Fibroblast of peridontal ligament (primary cell): ENCODE results near the gene WDR35.
A peak's percentile ranks its signal among the peaks of the same experiment; 100 is the strongest.

Source experiments
- DNase-seq: peaks from one replicate; pipeline ENCODE4 v3.0.0-alpha.2; 2010; ENCODE audit errors: extremely low read depth

WDR35 gene

DNA sequence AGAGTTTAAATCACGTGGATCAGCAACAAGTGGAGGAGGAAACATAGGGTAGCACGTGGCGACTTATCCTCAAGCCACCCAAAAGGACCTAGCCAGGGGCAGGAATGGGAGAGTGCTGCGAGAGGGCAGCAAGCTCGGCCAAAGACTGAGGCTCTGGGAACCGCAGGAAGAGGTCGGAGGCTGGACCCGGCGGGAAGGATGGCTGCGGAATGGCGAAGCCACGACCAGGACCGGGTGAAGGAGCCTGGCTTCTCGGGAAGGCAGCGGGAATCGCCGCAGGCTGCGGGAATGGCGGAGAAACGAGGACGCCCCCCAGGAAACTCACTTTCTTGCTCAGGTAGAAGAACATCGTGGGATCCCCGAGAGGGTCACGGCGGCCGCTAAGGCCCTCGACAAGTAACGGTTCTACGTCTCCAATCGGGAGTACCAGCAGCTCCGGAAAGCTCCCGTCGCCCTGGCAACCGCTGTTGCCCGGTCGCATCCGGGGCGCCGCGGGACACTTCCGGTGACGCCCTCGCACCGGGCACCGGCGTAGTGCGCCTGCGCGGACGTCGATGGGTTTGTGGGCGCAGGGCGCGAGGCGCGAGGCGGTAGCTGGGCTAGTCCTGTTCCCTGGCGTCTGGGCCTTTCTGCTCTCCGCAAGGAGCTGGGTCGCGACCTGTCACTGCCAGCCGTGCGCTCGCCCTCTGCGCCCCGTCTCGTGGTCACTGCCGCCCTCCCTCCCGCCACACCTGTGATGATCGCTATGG is at the start of gene WDR35:
Gene WDR35, minus strand, starts transcription at position 439 of the 749 bp plus-strand sequence. Its CDS starts 90 bp downstream, at position 349.
- DNase-seq, result peak; percentile 80

- no peak for DNase-seq
These were observed 47.8 kb upstream of the WDR35 start for GRCh38 chr2:20037660-20038059.

DNA sequence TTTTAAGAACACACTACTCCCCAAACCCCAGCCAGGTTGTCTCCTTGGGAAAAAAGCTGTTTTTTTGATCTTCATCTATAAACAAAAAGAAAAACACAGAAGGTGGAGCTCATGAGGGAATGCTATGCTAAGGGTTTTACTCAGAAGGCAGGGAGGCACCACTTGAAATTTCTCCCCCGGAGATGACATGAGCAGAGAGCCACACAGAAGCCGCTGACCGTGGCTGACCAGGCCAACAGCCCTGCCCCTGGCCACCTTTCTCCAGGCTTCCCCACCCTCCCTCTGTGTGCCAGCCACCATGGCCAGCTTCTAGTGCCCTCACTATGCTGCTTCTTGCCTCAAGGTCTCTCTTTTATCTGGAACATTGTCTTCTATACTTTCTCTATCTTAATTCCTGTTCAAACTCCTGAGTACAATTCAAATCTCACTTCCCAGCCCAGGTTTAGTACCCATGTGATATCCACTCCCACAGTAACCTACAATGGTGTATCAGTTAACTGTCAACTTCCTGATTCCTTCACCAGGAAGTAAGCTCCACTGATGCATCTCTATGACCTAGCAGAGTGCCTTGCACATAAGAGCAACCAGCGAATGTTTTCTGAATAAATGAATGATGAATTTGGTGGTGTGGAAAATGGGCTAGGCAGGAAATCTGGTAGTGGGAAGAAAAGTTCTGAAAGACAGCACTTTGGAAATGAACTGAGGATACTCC is 46.2 kb upstream of the WDR35 start:
- DNase-seq, result no peak

- DNase-seq, result no peak
These were observed 44.9 kb upstream of the WDR35 start for GRCh38 chr2:20034821-20035220.

DNA sequence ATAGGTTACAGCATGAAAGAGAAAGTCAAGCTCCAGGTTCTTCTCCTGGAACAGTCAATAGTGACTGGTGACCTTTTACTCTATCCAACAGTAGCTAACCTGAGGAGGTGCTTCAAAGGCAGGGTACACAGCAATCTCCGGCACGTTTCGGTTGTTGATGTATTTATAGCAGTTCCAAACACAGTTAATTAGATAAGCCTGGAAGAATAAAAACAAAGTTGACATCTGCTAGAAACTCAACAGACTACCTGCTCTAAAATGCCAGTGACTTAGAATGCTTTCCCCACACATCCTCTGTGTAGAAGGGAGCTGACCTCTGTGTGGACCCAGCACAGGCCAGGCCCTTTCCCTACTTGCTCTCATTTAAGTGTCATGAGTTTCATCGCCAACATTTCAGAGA is 44.3 kb upstream of the WDR35 start:
- no peak for DNase-seq

DNA sequence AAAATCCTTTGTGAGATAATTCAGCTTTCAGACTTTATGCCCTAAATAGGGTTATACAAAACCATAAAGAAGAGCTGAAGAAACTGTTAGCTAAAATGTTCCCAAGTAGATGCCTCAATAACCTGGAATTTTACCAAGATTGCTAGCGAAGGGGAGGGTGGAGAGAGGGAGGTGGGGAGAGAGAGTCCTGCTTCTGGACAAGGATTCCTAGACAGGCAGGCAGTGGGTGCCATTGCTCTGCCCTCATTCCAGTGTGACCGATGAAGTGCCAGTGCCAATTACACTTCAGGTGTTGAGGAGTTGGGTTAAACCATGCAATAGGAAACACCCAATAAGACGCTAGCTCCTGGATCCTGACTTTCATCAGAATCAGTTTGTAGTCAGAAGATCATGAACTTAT is 43.4 kb upstream of the WDR35 start:
- no peak for DNase-seq

DNA sequence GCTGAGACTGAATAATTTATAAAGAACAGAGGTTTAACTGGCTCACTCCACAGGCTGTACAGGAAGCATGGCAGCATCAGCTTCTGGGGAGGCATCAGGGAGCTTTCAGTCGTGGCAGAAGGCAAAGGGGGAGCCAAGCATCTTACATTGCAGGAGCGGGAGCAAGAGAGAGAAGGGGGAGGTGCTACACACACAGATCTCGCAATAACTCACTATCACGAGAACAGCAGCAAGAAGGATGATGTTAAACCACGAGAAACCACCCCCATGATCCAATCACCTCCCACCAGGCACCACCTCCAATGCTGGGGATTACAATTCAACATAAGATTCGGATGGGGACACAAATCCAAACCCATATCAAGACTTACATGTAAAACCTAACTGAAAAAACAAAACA is 40.3 kb upstream of the WDR35 start:
- no peak for DNase-seq

GRCh38 chr2:20027705-20028434 is 38.0 kb upstream of the WDR35 start:
- DNase-seq, result no peak

DNA sequence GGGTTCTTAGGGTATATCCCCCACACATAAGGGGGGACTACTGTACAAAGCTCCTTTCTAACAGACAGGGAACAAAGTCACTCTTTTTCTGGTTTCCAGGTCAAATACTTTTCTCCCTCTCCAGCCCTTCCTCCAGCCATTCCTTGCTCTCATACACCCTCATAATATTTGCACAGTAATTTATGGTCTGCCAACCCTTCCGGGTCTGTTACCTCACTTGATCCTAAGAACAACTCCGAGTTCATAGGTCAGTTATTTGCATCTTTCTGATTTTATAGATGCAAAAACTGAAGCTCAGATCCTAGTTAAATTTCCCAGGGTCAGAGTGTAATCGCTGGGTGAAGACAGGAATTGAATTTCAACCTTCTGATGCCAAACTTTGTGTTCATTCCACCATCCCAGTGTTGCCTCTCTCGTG is 37.4 kb upstream of the WDR35 start:
- DNase-seq, result no peak

- no peak for DNase-seq
These were observed 35.3 kb upstream of the WDR35 start for GRCh38 chr2:20025065-20025786.

DNA sequence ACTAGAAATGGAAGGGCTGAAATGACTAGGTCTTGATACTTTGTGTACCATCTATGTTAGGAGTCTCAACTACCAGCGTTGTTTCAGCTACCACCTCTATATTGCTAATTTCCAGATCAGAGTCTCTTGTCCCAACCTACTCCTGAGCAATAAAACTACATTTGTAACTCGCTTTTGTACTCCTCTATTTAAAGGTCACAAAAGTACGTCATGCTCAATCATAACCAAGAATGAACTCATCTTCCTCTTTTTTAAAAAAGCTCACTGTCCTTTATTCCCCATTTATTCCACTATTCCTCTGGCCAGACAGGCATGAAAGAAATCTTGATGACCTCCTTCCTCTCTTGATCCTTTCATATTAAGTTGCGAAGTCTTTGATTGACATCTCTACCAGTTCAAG is 33.8 kb upstream of the WDR35 start:
- DNase-seq, result no peak

DNA sequence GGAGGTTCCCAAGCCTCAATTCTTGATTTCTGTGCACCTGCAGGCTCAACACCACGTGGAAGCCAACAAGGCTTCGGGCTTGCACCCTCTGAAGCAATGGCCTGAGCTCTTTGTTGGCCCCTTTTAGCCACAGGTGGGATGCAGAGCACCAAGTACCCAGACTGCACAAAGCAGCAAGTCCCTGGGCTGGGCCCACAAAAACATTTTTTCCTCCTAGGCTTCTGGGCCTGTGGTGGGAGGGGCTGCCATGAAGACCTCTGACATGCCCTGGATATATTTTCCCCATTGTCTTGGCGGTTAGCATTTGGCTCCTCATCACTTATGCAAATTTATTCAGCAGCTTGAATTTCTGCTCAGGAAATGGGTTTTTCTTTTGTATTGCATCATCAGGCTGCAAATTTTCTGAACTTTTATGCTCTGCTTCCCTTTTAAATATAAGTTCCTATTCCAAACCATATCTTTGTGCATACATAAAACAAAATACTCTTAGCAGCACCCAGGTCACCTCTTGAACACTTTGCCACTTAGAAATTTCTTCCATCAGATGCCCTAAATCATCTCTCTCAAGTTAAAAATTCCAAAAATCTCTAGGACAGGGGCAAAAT is 31.6 kb upstream of the WDR35 start:
- no peak for DNase-seq

GRCh38 chr2:20019747-20020146 is 29.8 kb upstream of the WDR35 start:
- no peak for DNase-seq

- no peak for DNase-seq
These were observed 28.8 kb upstream of the WDR35 start for GRCh38 chr2:20018601-20019152.

DNA sequence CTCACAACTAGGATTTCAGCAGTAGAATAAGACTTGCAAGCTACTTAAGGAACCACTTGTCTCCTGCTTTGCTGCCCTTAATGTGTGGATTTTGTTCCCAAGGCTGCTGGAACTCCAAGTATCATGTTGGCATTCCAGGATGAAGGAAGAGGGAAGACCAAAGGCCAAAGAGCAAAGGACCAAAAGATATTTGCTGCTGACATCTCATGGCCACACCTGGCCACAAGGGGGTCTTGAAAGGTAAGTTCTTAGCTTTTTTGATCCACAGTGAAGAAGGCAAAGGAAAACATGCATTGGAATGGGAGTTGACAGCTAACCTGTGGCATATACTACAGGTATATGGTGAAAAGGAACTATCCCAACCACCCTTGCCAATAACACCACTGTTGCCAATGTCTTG is 26.4 kb upstream of the WDR35 start:
- no peak for DNase-seq

- DNase-seq, result peak; percentile 81
These were observed 25.7 kb upstream of the WDR35 start for GRCh38 chr2:20015482-20016083.

DNA sequence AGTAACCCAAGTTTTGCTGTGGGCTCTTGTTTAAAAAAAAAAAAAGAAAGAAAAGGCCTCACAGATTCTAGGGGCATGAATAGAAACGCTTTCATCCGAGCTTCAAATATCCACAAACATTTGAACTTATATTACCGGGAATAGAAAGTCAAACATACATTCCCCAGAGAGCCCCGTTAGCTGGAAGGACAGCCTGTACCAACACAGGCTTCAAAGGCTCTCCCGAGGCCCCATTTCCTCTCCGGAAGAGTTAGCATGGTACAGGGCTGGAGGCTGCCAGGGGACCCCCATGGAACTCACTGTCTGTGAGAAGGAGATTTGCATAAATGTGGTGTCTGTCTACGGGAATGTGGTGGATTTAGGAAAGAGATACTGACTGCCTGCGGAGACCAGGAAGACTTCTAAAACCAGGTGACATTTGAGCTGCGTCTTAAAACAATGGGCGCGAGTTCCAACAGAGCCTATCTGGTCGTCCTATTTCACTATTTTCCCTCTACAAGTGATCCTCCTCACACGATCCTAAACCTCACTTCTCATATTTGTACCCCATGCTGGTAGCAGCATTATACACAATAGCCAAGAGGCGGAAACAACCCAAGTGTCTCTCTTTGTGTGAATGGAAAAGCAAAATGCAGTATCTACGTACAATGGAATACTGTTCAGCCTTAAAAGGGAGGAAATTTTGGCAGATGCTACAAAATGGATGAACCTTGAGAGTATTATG is 23.4 kb upstream of the WDR35 start:
- peak; percentile 19 for DNase-seq

DNA sequence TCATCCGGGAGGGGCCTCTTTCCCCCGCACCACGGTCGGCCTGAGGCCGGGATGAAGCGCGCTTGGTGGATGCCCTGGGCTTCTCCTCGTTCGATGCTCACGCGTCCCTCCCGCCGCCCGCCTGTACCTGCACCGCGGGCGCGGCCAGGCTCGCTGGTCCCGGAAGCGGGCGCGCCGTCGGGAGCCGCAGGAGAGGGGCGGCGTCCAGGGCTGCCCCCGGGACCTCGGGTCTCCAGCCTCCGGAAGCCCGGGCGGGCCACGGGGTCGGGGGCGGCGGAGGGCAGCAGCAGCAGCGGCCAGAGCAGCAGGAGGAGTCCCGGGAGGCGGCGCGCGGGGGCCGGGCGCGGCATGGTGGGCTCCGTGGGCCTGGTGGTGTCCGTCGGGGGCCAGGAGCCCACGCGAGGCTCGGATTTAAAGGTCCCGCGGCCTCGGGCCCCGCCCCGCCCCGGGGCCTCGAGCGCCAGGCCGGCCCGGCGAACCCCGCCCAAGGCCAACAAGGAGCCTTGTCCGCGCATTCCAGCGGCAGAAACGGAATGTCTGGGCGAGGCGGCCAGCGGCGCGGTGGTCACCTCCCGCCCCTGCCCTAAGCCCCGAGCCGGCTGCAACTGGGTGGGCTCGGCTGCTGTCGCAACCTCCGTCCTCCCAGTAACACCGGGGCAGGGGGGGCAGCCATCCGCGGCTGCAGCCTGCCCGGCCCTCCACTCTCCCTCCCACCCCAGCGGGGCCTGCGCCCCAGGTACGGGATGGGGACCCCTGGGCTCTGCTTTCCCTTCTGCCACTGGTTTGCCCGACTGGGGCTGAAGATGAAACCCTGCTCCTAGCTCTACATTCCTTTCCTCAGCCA is 22.6 kb upstream of the WDR35 start, which contains the start of gene MATN3:
Gene MATN3, minus strand, starts transcription at position 387 of the 844 bp plus-strand sequence. Its CDS starts 37 bp downstream, at position 350.
- peak; percentile 6 for DNase-seq

GRCh38 chr2:20012032-20012281 is 22.1 kb upstream of the WDR35 start:
- DNase-seq, result no peak
